ENCODE data around the gene C22orf15.

DNA sequence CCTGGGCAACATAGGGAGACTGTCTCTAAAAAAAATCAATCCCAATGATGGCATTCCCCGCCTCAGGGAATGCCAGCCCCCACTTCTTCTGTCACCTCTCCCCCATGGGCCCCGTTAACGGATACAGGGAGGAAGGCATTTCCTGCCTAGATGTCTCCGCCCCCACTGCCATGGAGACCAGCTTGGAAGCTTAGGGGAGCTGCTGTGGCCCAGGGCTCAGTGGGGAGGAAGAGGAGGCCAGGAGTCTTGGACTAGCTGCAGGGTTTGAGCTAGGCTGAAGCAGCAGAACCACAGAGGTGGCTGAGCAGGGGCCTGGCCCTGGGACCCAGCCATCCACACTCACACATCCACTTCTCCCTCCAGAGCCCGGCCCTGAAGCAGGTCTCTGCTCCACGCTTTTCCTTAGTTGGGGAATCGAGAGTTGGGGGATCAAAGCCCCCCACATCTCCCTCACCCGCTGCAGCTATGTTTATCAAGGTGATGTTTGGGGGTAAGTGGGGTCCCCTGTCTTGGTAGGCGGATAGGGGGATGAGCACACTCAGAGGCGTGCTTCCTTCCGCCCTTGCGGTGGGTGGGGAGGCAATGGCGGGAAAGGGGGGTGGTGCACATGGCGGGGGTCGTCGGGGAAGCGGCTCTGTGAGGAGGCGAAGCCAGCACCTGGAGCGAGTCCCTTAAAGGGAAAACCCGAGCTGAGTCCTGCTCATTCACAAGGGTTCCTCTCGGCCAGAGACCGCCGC is at the start of gene C22orf15:
- TF ChIP-seq EGR1 (IDR thresholded peaks at IDR 0.05) (no peak), FOXM1 (IDR thresholded peaks at IDR 0.05; ENCODE audit: borderline replicate concordance, low read depth) (no peak), RAD21 (IDR thresholded peaks at IDR 0.05; ENCODE audit: low read depth) (no peak), CEBPB (IDR thresholded peaks at IDR 0.05) (no peak)
